GM18499 (cell line): ENCODE data around the gene CTAG1B.
"Not testable (repeated sequence)": the region's sequence is repeated elsewhere in the genome, so short reads cannot be mapped to it uniquely, and the experiment has no call there.

Experiments
- ATAC-seq: cut with Tn5 transposase; IDR thresholded peaks from one replicate; pipeline ENCODE4 v1.9.1; 2021; ENCODE audit warnings: moderate number of reproducible peaks; ENCODE audit not compliant: insufficient read depth, unreplicated experiment

Gene CTAG1B

DNA sequence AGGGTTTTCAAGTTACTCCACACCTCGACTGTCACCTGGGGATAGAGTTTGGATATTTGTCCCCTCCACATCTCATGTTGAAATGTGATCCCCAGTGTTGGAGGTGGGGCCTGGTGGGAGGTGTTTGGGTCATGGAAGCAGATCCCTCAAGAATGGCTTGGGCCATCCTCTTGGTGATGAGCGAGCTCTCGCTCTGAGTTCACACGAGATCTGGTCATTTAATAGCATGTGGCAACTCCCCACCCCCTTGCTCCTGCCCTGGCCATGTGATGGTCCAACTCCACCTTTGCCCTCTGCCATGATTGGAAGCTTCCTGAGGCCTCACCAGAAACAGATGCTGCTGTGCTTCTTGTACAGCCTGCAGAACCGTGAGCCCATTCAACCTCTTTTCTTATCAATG, 25.9 kb downstream of the CTAG1B start:
- no peak for ATAC-seq

DNA sequence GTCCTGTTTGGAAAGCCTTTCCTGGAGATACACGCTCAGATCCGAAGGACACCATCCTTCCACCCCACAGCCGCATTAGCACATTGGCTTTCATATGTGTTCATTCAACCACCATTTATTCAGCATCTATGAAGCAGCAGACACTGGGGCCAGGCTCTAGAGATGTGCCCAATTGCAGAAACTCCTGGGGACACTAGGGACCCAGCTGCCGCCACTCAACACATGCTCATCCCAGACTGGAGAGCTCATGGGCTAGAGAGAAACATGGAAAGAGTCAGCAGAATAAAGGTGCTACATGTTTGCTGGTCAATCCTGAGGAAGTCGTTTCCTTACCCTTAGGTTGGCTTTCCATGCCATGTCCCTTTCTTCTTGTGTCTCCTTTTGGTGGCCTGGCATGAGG, 26.6 kb downstream of the CTAG1B start:
- ATAC-seq = no peak

DNA sequence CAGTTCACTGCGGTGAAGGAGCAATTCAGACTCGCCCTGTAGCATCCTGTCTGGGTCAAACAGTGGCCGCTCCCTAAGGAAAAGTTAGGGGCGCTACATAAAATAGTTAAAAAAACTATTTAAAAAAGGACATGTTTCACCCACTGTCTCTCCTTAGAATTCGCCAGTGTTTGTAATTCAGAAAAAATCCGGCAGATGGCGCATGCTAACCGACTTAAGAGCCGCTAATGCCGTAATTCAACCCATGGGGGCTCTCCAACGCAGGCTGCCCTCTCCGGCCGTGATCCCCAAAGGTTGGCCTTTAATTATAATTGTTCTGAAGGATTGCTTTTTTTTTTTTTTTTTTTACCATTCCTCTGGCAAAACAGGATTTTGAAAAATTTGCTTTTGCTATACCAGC, 28.7 kb downstream of the CTAG1B start:
- ATAC-seq = not testable (repeated sequence)

DNA sequence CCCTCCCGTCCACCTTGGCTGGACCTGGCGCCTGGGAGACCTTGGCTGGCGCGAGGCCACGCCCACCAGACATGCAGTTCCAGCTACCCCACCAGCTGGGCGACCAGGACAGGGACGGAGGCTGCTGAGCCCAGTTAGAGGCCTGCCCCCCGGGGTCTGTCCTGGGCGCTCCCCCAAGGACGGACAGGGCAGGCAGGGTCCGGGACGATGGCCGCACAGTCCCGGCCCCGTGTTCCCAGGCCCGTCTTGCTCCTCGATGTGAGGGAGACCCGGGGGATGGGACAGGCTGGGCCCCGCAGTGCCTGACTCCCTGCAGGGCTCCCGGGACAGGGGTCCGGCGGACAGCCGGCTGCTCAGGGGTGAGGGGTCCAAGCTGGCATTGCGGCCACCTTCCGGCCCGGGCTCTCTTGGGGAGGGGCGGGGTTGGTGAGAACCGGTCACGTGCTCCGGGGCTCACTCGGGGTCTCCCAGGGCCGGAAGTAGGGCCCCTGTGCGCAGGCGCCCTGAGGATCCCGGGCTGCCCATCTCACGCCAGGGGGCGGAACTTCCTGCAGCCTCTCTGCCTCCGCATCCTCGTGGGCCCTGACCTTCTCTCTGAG, 34.4 kb downstream of the CTAG1B start, which contains the start of gene CTAG1A:
TSS of gene CTAG1A (plus strand) at position 549 of the 599 bp plus-strand sequence. CDS start 74 bp downstream, outside the sequence.
- not testable (repeated sequence) for ATAC-seq

DNA sequence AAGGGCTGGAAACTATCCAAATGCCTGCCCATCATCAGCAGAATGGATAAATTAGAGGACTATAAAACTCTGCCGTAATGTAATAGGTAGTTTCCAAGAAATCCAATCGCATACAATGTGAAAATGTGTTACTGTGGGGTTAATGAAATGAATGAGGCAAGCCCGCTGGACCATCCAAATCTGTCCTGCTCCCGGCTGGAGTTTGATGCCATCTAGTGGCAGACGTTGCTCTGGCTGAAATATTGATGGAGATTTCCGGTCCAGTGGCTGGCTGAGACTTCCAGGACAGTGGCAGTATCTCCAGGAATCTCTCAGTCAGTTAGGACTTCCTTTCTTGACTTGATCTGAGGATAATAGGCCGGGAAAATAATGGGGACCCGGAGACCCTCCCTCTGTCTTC, 36.1 kb downstream of the CTAG1B start:
- not testable (repeated sequence) for ATAC-seq

DNA sequence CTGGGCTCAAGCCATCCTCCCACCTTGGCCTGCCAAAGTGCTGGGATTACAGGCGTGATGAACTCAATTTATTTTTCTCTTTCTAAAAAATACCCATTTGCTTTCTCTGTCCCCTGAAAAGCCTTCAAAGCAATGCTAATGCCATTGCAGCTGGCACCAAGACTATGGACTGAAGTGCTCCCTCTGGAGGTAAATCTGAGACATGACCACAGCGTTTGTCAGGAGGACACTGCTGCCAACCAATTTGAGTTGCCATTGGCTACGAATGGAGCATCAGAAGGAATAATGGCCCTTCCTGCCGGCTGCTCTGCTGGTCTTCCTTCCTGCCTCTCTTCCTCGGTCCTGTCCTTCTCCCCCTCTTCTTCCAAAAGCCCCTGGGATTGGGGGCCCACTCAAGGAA, 44.0 kb downstream of the CTAG1B start:
- ATAC-seq = not testable (repeated sequence)

DNA sequence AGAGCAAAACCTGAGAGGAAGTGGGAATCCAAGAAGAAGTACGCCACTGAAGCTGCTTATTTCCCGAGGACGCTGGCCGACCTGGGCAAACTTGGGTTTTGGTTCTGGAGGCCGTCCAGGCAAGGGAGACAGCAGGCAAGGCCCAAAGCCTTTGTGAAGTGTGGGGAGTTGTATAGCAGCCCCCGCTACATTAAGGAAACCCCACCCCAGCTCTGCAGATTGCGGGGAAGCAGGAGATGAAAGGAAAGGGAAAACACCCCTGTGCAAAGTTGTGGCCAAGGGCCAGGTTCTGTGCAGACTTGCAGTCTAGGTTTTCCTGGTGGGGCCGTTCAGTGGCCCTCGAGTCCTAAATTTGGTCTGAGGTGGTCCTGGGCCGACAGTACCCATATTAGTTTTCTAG, 46.0 kb downstream of the CTAG1B start:
- ATAC-seq = not testable (repeated sequence)

DNA sequence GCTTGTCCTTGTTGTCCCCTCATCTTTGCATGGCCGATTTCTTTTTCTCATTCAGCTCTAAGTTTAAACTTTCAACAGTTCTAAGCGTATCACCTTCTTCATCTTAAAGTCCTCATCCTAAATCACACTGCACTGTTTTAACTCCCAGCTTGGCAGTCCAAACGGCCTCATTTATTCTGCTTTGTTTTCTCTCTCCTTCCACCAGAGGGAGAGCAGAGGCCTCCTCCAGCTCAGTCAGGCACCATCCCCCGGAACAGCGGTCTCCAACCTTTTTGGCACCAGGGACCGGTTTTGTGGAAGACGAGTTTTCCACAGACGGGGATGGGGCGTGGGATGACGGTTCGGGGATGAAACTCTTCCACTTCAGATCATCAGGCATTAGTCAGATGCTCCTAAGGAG, 48.7 kb downstream of the CTAG1B start:
- not testable (repeated sequence) for ATAC-seq
